OCI-LY1 (cell line): ENCODE results near the gene PSAT1.

ENCODE experiments used
- H2AFZ ChIP-seq: fragments of 200-600 bp; sonication (generic), shearing (Covaris generic); 2 replicates; pipeline ENCODE4 v1.6.0; 2014; ENCODE audit warnings: antibody characterized with exemption, mild to moderate bottlenecking, low read length
- H3F3A ChIP-seq: fragments of 200-600 bp; sonication (generic), shearing (Covaris generic); 2 replicates; pipeline ENCODE4 v1.6.0; 2014; ENCODE audit warnings: mild to moderate bottlenecking, antibody characterized with exemption, low read length, moderate library complexity; ENCODE audit not compliant: insufficient read depth
- H3K27ac ChIP-seq: fragments of 200-600 bp; sonication (generic); 2 replicates; pipeline ENCODE4 v1.5.1; 2014; ENCODE audit warnings: low read length, mixed run types, mild to moderate bottlenecking, low read depth; ENCODE audit not compliant: poor library complexity, severe bottlenecking
- H3K27me3 ChIP-seq: fragments of 200-600 bp; sonication (generic); 2 replicates; pipeline ENCODE4 v1.6.0; 2014; ENCODE audit warnings: antibody characterized with exemption, mild to moderate bottlenecking, low read length, moderate library complexity; ENCODE audit not compliant: insufficient read depth
- H3K36me3 ChIP-seq: fragments of 200-600 bp; sonication (generic); 2 replicates; pipeline ENCODE4 v1.6.1; 2014; ENCODE audit warnings: mild to moderate bottlenecking, antibody characterized with exemption, low read length, moderate library complexity, mixed read lengths; ENCODE audit not compliant: insufficient read depth
- H3K4me1 ChIP-seq: fragments of 200-600 bp; sonication (generic); 2 replicates; pipeline ENCODE4 v1.5.1; 2014; ENCODE audit warnings: mild to moderate bottlenecking, low read length, moderate library complexity; ENCODE audit not compliant: insufficient read depth, severe bottlenecking
- H3K4me2 ChIP-seq: fragments of 200-600 bp; sonication (generic), shearing (Covaris generic); 2 replicates; pipeline ENCODE4 v1.6.1; 2014; ENCODE audit warnings: low read length
- H3K4me3 ChIP-seq: fragments of 200-600 bp; sonication (generic); 2 replicates; pipeline ENCODE4 v1.5.1; 2014; ENCODE audit warnings: low read length, low read depth, mild to moderate bottlenecking, mixed read lengths; ENCODE audit not compliant: poor library complexity, severe bottlenecking
- H3K79me2 ChIP-seq: fragments of 200-600 bp; shearing (Covaris generic); 2 replicates; pipeline ENCODE4 v1.6.1; 2016; ENCODE audit warnings: mixed run types, low read length, mixed read lengths; ENCODE audit not compliant: insufficient read depth
- H3K9ac ChIP-seq: fragments of 200-600 bp; sonication (generic), shearing (Covaris generic); 2 replicates; pipeline ENCODE4 v1.6.1; 2014; ENCODE audit warnings: mild to moderate bottlenecking, low read length, mixed read lengths
- H3K9me2 ChIP-seq: fragments of 200-600 bp; sonication (generic), shearing (Covaris generic); 2 replicates; pipeline ENCODE4 v1.6.1; 2014; ENCODE audit warnings: low read depth, mild to moderate bottlenecking, low read length, mixed read lengths
- H3K9me3 ChIP-seq: fragments of 200-600 bp; shearing (Covaris generic); 2 replicates; pipeline ENCODE4 v1.6.1; 2014; ENCODE audit warnings: low read length, mixed read lengths
- H4K20me1 ChIP-seq: fragments of 200-600 bp; sonication (generic), shearing (Covaris generic); 2 replicates; pipeline ENCODE4 v1.6.0; 2016; ENCODE audit warnings: mild to moderate bottlenecking, low read length; ENCODE audit not compliant: insufficient read depth
- CTCF ChIP-seq: fragments of 200-600 bp; sonication (generic), shearing (Covaris generic); IDR thresholded peaks from 2 replicates; pipeline ENCODE4 v1.5.1; 2017; ENCODE audit warnings: mild to moderate bottlenecking, antibody characterized with exemption, low read length, moderate library complexity, mixed read lengths
- EZH2 ChIP-seq: fragments of 200-600 bp; sonication (generic), shearing (Covaris generic); IDR thresholded peaks from 2 replicates; pipeline ENCODE4 v1.8.0; 2017; ENCODE audit warnings: borderline replicate concordance, mixed run types, mild to moderate bottlenecking, antibody characterized with exemption, low read length, moderate library complexity, mixed read lengths

Gene PSAT1

GRCh38 chr9:78273761-78274160 is 23.2 kb upstream of the PSAT1 start:
- Histone ChIP-seq H3K27ac (no peak overlapping the region), H3K4me3 (no peak overlapping the region), H4K20me1 (no peaks in the 10 kb centered on the region), H3K9me3 (no peaks in the 10 kb centered on the region), H3F3A (no peaks in the 10 kb centered on the region), H2AFZ (no peak overlapping the region), H3K36me3 (peaks cover 27% of the 10 kb centered on the region), H3K79me2 (no peaks in the 10 kb centered on the region), H3K9me2 (no peaks in the 10 kb centered on the region), H3K4me1 (no peaks in the 10 kb centered on the region), H3K9ac (no peak overlapping the region), H3K4me2 (no peak overlapping the region), H3K27me3 (no peaks in the 10 kb centered on the region)
- TF ChIP-seq CTCF: no peak
- TF ChIP-seq EZH2: no peak

- Histone ChIP-seq H3K27ac (no peak overlapping the region), H3K4me3 (no peak overlapping the region), H3K4me1 (no peaks in the 10 kb centered on the region), H3K79me2 (no peaks in the 10 kb centered on the region), H3K27me3 (no peaks in the 10 kb centered on the region), H2AFZ (no peak overlapping the region), H3K4me2 (no peak overlapping the region), H3K9ac (no peak overlapping the region), H3K9me2 (no peaks in the 10 kb centered on the region), H4K20me1 (no peaks in the 10 kb centered on the region), H3K36me3 (no peaks in the 10 kb centered on the region), H3F3A (no peaks in the 10 kb centered on the region), H3K9me3 (no peaks in the 10 kb centered on the region)
- no peak for TF ChIP-seq EZH2
- no peak for TF ChIP-seq CTCF
Observed at GRCh38 chr9:78278177-78278777, 18.6 kb upstream of the PSAT1 start.

- no peak overlapping the region for H2AFZ ChIP-seq
- no peaks in the 10 kb centered on the region for H3K9me2 ChIP-seq
- TF ChIP-seq EZH2 (no peak), CTCF (no peak)
- H3K9ac ChIP-seq: no peak overlapping the region
- no peaks in the 10 kb centered on the region for H3K4me1 ChIP-seq
- H3K9me3 ChIP-seq: no peaks in the 10 kb centered on the region
- no peaks in the 10 kb centered on the region for H3F3A ChIP-seq
- no peaks in the 10 kb centered on the region for H3K36me3 ChIP-seq
- no peak overlapping the region for H3K27ac ChIP-seq
- H4K20me1 ChIP-seq: no peaks in the 10 kb centered on the region
- no peaks in the 10 kb centered on the region for H3K27me3 ChIP-seq
- H3K4me3 ChIP-seq: no peak overlapping the region
- no peaks in the 10 kb centered on the region for H3K79me2 ChIP-seq
- no peak overlapping the region for H3K4me2 ChIP-seq
Observed at GRCh38 chr9:78278801-78279200, 18.1 kb upstream of the PSAT1 start.
